GM19099 (cell line): ENCODE measurements around the gene GAB2.

Source experiments
- POLR2A ChIP-seq: IDR thresholded peaks from 3 replicates; pipeline ENCODE4 v1.6.1; 2011; ENCODE audit warnings: low read depth; ENCODE audit not compliant: insufficient read length; ENCODE audit errors: extremely low read depth

GAB2 gene

DNA sequence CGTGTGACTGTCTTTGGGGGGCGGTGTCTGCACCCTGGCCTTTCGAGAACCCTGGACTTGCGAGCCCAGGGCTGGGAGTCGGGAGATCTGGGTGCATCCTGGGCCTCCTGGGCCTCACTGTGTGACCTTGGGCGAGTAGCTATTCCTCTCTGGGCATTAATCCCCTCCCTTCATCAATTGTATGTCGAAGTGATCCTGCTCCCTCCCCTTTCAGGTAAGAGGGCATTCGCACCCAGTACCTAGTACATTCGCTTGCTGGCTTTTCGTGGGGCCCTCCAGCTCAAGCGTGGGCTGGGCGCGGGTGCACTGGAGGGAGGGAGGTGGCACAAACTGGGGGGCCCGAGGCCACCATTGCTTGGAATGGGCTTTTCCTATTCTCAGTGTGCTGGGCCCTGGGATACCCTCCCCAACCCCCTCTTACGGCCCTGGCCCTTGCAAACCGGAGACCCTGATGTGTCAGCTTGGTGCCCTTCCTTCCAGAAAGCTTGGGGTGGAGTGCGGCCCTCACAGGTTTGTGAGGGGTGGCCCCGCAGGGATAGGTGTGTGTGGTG, 228.4 kb downstream of the GAB2 start:
- TF ChIP-seq POLR2A: no peak

DNA sequence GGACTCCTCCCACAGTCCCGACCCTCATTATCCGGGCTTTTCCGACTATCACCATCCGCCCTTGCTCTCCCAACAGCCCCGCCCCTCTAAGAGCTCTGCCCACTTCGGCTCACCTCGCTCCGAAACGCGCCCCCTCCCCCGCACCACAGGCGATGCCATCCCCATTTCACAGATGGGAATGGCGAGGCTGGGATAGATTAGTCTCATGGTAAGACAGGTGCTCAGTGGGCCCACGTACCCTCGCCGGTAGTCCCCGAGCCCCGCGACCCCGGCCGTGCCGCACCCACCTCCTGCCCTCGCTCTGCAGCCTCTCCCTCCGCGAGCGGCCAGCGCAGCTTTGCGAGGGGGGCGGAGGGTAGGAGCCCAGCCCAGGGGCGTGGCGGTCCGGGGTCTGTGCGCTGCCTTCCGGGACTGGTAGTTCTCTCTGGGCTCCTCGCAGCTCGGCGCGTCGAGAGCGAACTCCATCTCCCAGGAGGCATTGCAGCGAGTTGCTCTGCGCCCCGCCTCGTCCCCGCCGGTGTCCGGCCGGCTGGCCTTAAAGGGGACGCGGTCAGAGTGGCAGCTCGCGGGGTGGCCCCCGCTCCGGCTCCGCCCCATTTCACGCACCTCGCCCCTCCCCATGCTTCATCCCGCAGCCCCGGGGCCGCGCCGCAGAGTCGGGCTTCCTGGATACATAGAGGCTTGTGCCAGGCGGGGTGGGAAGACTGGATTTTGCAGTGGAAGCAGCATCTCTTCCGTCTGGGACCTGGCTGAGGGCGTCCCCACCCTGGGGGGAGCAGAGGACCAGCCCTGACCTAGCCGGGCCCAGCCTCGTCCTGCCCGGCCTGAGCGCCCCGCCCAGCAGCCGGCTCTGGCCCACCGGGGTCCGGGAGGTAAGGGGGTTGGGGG, 229.1 kb downstream of the GAB2 start, which contains the start of the genes KCTD21 and USP35:
KCTD21 (minus strand) TSS at position 341 of the 888 bp plus-strand sequence. CDS start 14,072 bp downstream, outside the sequence.
USP35 (plus strand) TSS at position 634 of the 888 bp plus-strand sequence. CDS start 7,327 bp downstream, outside the sequence.
- peak; percentile 59 for TF ChIP-seq POLR2A

DNA sequence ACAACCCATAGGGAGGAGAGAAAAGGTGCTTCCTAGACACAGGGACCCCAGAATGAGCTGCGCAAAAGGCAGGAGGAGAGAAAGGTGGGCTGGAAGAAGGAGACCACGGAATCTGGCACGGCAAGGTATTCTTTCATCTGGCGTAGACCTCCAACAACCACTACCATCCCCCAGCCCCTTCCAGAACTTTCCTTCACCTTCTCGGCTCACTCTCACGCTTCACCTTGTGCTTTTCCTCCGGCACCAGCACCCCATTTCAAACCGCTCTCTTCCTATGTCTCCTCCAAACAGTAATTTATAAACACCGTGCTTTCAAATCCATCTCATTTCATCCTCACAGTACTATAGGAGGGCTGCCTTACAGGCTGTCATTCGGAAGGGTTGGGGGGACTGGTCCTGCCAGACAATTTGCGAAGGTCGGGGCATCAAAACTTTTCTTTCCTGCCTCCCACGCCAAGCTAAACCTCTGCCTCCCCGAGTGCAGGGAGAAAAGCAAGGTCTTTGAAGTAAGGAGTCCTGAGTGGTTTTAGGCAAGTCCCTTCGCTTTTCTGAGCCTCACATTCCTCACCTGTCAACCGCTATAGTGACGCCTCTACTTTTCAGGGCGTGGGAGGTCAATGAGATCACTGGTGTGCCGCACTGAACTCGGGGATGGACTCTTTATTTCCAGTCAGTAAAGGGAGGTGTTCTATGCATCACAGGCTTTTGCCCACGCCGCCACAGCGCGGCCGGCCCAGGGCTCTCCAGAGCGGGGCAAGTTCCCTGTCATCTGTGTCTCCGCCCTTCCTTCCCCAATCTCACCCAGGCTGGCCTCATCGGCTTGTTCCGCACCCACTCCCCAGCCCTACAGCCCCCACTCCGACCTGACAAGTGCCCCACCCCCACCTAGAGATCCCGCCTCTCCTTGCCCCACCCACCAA, 230.0 kb downstream of the GAB2 start:
- TF ChIP-seq POLR2A: no peak

DNA sequence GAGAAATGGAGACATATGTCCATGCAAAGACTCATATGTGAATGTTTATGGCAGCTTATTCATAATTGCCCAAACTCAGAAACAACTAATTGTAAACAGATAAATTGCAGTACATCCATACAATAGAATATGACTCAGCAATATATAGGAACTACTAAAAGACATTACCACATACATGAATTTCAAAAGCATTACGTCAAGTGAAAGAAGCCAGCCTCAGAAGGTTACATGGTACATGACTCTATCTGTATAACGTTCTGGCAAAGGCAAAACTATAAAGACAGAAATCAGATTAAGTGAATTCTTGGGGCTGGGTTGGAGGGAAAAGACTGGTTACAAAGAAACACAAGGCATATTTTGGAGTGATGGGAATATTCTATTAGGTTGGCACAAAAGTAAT, 236.4 kb downstream of the GAB2 start:
- TF ChIP-seq POLR2A: no peak

DNA sequence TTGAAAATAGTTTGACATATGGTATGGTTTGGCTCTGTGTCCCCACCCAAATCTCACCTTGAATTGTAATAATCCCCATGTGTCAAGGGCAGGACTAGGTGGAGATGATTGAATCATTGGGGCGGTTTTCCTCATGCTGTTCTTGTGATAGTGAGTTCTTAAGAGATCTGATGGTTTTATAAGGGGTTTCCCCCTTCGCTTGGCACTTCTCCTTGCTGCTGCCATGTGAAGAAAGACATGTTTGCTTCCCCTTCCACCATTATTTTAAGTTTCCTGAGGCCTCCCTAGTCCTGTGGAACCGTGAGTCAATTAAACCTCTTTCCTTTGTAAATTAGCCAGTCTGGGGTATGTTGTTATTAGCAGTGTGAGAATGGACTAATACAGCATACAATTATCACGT, 236.9 kb downstream of the GAB2 start:
- no peak for TF ChIP-seq POLR2A

DNA sequence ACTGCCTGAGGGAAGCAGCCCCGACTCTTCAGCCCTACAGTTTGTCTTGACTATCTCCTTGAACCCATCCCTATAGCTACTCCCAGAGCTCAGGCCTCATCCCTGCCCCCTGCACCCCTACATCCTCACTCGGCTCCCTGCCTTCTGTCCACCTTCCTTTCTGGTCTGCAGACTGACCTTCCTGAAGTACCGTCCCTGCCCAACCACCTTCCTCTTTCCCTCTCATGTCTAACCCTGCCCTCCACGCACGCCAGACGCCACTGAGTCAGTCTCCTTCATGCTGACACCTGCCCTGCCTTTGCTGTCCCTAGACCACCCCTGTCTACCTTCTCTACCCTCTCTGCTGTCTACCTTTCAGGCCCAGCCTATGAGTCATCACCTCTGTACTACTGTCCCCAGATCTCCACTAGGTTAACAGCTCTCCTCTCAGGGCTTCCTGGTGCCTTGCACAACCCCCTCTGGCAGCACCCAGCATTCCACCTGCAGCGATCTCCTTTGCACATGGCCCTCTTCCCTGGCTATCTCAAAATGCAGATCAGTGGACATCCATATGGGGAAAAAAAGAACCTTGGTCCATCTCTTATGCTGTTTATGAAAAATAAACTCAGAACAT, 238.1 kb downstream of the GAB2 start:
- no peak for TF ChIP-seq POLR2A

DNA sequence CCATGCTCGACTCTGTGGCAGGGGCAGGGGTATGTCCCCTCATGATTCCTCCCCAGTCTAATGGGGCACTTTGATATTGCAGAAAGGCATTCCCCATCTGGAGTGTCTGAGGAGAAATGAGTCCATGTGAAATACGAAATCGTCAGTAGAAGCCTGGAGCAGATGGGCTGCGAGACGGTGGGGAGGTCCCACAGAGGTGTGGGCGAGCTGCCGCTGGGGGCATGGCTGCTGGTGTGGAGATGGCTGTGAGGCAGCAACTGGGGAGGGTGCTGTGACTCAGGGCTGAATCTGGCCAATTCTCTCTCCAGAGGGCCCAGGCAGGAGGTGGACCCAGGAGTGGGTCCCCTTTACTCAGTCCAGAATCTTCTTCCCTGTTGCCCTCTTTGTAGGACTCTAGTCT, 240.4 kb downstream of the GAB2 start:
- TF ChIP-seq POLR2A: no peak

DNA sequence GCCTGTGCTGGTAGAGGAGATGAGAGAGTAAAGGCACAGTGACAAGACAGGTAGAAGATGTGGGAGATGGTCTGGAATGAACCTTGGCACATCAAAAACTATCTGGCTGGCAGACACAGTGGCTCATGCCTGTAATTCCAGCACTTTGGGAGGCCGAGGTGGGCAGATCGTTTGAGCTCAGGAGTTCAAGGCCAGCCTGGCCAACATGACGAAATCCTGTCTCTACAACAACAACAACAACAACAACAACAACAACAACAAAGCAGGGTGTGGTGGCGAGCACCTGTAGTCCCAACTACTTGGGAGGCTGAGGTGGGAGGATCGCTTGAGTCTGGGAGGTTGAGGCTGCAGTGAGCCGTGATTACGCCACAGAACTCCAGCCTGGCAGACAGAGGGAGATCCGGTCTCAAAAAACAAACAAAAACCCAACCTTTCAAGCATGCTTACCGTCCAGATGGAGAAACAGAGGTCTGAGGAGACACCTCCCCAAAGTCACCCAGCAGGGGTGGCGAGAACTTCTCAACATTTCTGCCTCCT, 240.9 kb downstream of the GAB2 start:
- no peak for TF ChIP-seq POLR2A

DNA sequence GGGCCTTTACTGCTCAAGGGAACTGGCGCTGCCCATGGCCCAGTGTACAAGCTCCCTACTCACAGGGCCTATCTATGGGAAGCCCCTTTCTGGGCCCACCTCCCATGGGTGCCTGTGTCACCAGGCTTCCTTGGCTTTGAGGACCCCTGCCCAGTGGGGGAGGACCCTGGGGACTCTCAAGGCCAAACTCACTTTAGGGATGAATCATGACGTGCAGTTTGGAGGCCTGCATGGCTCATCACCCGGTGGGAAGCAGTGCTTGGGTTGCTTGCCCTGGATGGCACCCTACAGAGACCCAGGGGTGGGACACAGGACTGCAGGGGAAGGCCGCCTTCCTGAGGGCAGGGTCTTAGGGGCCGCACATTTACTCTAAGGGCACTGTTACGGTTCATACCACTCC, 245.7 kb downstream of the GAB2 start:
- TF ChIP-seq POLR2A: no peak

DNA sequence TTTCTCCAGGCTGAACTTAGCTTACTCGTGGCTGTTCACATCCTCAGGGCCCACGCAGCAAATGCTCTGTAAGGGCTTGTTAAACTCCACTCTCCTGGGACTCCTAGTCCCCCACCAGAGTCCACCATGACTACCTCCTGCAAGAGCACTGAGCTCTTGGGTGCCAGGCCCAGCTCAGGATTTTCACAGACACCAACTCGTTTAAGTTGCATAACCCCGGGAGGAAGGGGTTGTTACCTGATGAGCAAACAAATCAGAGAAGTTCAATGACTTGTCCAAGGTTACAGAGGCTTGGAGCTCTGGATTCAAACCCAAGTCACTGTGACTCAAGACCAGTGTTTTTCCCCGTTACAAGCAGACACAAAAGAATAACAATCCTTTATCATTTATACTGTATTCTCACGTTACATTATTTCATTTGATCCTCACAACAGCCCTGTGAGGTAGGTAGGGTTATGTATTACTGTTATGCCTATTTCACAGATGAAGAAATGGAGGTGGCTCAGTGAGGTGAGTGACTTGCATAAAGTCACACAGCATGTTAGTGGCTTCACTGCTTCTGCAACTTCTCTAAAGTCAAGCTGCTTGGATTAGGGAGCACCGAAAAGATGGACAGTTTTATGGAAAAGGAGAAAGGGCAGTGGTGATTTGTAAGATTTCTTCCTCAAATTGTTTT, 246.6 kb downstream of the GAB2 start:
- TF ChIP-seq POLR2A: no peak

DNA sequence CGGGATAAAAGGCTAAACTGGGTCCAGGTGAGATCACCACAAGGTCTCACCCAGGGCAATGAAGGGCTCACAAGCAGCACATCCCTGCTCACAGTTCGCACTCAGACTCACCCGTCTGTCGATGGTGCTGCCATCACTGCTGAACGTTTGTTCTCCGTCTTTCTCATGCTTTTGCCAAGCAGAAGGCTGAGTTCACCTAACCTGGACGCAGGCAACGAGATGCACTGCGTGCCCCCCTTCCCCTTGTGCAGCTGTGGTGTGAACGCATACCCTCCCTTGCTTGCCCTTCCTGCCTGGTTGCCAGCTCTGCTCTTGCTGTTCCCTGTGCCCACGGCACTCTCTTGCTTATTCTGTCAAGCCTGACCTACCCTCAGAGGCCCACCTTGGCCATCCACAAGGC, 247.2 kb downstream of the GAB2 start:
- TF ChIP-seq POLR2A: no peak

DNA sequence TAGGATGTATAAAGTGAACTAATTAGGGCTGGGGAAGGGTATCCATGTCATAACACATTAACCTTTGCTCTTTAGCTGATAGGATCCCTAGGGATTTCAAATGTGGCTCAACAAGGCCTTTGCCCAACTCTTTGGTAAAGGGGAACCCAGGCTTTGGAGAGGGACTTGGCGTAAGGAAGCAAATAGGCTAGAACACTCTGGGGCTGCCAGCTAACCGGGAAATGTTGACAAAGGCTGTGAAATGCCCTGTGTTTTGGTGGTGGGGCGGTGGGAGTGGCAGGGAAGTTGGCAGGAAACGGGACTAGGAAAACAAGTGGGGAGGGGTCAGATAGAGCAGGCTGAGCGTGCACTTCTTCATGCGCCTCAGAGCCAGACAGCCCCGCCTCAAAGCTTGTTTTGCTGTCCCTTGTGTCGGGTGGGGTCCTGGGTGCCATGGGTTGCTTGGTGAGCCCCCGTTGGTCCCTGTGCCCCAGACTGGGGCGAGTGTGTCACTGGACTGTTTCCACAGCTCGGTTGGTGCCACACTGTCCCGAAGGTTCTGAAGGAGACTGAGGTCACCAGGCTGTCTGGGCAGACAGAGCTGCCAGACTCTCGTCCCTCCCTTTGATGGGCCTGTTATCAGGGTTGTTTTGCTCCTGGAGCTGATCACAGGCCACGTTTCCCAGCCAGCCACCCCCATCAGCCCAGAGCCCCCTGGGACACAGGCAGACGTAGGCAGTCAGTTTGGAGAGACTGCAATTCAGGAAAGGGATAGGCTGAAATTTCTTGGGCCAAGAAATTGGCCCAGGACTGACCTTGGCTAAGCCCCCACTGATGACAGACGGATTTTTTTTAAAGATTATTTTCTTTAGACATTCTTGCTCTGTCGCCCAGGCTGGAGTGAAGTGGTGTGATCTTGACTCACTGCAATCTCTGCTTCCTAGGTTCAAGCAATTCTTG, 248.8 kb downstream of the GAB2 start:
- TF ChIP-seq POLR2A: no peak
